NCI-H2107 treated with DMSO at 0.1 percent for 48 hours (cell line): ENCODE measurements around the gene ZSCAN9.
A peak's percentile ranks its signal among the peaks of the same experiment; 100 is the strongest.

ENCODE experiments used
- DNase-seq: peaks from one replicate; lab custom pipeline; 2025; ENCODE audit not compliant: unreplicated experiment; lab: John Stamatoyannopoulos, UW

ZSCAN9 gene

DNA sequence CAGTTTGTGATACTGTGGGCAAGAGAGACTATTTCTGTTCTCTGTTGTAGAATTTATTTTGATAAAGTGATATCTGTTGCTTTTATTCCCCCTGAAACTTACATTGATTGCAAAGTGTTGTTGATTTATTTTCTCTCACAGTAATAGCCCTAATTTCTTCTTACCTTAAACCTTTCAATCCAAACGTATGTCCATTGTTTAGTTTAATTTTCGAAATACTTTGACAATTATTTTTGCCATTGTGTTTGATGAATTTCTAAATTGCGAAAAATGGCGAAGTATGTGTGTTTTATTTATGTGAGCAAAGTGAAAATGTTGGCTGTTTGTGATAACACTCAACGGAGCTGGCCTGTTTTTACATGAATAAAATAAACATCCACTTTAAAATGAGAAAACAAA, 41.5 kb downstream of the ZSCAN9 start:
- no peak for DNase-seq

- peak; percentile 67 for DNase-seq
Observed at GRCh38 chr6:28266962-28267694, 42.1 kb downstream of the ZSCAN9 start, which contains the start of gene ZSCAN26. ZSCAN26 (plus strand) TSS chr6:28267143; CDS start chr6:28271920, 4,777 bp downstream.

DNA sequence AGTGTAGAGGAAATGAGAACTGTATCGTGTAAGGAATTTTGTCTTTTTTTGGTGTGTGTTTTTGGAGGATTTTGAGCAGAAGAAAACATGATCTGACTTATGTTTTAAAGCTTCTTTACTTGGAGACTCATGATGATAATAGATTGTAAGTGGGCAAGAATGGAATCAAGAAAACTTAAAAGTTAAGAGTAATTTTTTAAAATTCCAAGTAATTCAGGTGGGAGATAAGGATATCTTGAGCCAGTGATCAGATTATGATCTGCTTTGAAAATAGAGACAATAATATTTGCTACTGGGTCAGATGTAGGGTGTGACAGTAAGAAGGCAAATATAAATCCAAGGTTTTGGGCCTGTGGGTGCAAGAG, 42.6 kb downstream of the ZSCAN9 start:
- DNase-seq: no peak

DNA sequence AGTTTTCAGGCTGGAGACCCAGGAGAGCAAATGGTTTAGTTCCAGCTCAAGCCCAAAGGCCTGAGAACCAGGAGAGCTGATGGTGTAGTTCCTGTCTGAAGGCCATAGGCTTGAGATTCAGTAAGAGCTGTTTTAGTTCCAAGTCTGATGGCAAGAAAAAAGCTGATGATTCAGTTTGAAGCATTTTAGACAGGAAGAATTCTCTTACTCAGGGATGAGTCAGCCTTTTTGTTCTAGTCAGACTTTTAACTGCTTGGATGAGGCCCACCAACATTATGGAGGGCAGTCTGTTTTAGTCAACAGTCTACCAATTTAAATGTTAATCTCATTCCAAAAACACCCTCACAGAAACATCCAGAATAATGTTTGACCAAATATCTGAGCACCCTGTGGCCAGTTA, 44.4 kb downstream of the ZSCAN9 start:
- no peak for DNase-seq

DNA sequence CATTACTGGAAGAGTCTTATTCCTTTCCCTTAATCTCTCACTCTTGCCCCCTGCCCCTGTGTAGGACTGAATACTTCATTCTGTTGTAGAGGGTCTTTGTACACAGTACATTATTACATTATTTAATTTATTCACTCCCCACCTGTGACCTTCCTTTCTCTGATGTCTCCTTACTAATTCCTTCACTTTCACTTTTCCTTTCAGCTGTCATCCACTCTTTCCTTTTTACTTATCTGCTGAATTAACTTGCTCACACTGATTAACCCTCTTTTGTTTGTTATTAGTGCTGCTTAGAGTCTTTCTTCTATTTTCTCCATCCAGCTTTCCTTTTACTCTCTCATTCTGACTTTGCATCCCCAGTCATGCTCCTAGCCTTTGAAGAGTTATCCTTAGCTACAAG, 49.8 kb downstream of the ZSCAN9 start:
- no peak for DNase-seq

- DNase-seq: no peak
Observed at GRCh38 chr6:28277746-28278145, 52.7 kb downstream of the ZSCAN9 start.

GRCh38 chr6:28280595-28281287, 55.7 kb downstream of the ZSCAN9 start:
- no peak for DNase-seq

DNA sequence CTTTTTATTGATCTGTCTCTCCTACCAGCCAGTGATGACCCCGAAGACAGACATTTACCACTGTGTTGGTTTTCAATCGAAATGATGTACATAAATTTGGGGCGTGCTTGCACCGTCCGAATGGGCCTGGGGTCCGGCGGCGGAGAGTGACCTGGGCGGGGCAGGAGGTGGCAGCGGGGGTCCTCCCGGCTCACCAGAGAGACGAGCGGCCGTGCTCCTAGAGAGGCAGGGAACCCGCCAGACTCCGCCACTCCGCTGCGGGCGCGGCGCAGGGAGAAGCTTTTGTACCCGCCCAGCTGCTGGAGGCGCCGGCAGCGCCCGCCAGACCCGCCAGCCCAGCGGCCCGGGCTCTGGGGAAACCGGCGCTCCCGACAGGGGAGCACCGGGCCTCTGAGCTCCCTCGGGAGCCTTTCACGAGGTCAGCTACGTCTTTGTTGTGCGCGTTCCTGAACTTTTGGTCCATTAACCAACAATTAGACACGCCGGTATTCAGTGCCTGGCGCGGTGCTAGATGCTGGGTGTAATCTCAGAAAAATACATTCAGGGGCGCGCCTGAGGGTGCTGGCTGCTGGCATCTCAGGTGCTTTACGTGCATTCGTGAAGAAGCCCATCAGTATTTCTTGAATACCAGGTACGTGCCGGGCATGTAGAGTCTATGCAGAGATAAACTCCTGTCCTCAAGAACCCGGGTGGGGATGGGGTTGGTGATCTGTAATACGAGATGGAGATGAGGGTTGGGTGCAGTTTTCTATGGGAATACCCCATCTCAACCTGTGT, 56.4 kb downstream of the ZSCAN9 start, which contains the start of gene PGBD1:
Gene PGBD1 (plus strand): TSS at position 285 of the 777 bp plus-strand sequence. CDS start 2,242 bp downstream, outside the sequence.
- DNase-seq: peak; percentile 17

DNA sequence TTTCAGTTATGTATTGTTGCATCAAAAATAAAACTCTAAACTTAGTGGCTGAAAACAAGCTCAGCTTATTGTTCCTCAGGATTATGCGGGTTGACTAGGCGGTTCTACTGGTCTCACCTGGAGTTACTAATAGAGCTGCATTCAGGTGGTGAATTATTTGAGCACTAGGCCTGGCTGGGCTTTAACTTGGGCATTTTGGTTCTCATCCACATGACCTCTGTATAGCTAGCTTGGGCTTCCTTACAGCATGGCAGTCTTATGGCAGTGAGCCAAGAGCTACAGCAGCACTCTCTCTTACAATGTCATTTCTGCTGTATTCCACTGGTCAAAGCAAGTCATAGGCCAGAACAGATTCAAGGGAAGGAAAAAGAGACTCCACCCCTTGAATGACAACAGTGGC, 57.9 kb downstream of the ZSCAN9 start:
- no peak for DNase-seq
